Right atrium auricular region (tissue), 2 donors: ENCODE data around the gene NRP1. TPM values are rescaled to one million over a fixed set of nuclear protein-coding genes. Genes with fewer than 3 reads are reported as not detected.
"Not testable (repeated sequence)": the region's sequence is repeated elsewhere in the genome, so short reads cannot be mapped to it uniquely, and the experiment has no call there.

Experiments used
- DNase-seq: peaks from one replicate; pipeline ENCODE4 v3.0.0-alpha.2; 2019; ENCODE audit warnings: low spot score
- H3K27ac ChIP-seq, 2 donors: fragments of 200-600 bp; sonication (generic); 1 replicate in 1 of 2; 2 replicates in 1 of 2; pipeline ENCODE4 v1.5.1; 2016 to 2019
- H3K27me3 ChIP-seq, 2 donors: fragments of 200-600 bp; sonication (generic); one replicate each; pipeline versions ENCODE4 v1.5.1 to v1.6.0; 2017 to 2019
- H3K36me3 ChIP-seq: fragments of 200-600 bp; sonication (generic); one replicate; pipeline ENCODE4 v1.5.1; 2016
- H3K4me1 ChIP-seq, 2 donors: fragments of 200-600 bp; sonication (generic); one replicate each; pipeline versions ENCODE4 v1.5.1 to v1.6.0; 2017 to 2019
- H3K4me3 ChIP-seq, 2 donors: fragments of 200-600 bp; sonication (generic); 1 replicate in 1 of 2; 2 replicates in 1 of 2; pipeline ENCODE4 v1.5.1; 2017 to 2019; ENCODE audit warnings: mild to moderate bottlenecking in 1 of 2, moderate library complexity in 1 of 2
- H3K9me3 ChIP-seq, 2 donors: fragments of 200-600 bp; sonication (generic); one replicate each; pipeline ENCODE4 v1.5.1; 2019
- total RNA-seq, 2 donors: library from RNA; depleted of rRNA; stranded (reverse); fragments of >200 nt; gene quantifications; one replicate each; pipeline ENCODE4 v1.1.0, GENCODE V29; 2016
- TF ChIP-seq, protein P1 (sequence below), 2 donors: fragments of 200-600 bp; sonication (generic); IDR thresholded peaks; one replicate each; pipeline ENCODE4 v1.5.1; 2019; ENCODE audit warnings: antibody characterized with exemption in 2 of 2

Gene NRP1
- 10 to 100 TPM; 54.6 to 83.1 TPM for total RNA-seq

DNA sequence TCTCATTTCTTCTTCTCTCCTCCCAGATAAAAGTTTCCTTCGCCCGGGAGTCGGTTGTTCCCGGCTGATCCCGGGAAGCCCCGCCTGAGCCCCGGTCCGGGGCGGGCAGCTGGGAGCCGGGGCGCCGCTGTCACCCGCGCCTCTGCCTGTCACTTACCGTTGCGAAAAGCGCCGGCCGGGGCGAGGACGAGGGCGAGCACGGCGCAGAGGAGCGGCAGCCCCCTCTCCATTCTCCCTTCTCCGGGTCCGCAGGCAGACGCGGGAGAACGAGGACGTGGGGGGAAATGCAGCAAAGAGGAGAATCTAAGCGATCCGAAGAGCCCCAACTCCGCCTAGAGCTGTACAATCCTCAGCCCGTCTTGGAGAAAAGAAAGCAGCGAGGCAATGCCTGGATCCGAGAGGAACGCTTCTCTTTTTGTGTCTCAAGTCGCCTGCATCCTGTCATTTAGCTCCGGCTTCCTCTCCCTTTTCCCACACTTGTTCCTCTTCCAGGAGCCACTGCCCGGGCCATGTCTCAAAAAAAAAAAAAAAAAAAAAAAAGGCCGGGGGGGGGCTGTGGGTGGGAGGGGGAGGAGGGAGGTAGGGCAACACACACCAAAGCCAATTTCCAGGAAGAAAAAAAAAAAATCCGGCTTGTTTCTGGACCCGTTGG, at the start of gene NRP1:
NRP1 (minus strand) TSS at position 515 of the 652 bp plus-strand sequence; CDS start at position 230, 285 bp downstream.
- Histone ChIP-seq H3K9me3 (no peaks in the 10 kb centered on the region), H3K27ac (peak within 1 kb of the TSS; percentile 95 to 97), H3K4me3 (peak within 1 kb of the TSS; percentile 60 to 91), H3K4me1 (peaks cover 0 to 30% of the 10 kb centered on the region in 2 donors), H3K36me3 (peaks cover 6% of the 10 kb centered on the region), H3K27me3 (no peaks in the 10 kb centered on the region)
- TF ChIP-seq, protein P1, sequence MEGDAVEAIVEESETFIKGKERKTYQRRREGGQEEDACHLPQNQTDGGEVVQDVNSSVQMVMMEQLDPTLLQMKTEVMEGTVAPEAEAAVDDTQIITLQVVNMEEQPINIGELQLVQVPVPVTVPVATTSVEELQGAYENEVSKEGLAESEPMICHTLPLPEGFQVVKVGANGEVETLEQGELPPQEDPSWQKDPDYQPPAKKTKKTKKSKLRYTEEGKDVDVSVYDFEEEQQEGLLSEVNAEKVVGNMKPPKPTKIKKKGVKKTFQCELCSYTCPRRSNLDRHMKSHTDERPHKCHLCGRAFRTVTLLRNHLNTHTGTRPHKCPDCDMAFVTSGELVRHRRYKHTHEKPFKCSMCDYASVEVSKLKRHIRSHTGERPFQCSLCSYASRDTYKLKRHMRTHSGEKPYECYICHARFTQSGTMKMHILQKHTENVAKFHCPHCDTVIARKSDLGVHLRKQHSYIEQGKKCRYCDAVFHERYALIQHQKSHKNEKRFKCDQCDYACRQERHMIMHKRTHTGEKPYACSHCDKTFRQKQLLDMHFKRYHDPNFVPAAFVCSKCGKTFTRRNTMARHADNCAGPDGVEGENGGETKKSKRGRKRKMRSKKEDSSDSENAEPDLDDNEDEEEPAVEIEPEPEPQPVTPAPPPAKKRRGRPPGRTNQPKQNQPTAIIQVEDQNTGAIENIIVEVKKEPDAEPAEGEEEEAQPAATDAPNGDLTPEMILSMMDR (IDR thresholded peaks at IDR 0.05), result no peak
- peak; percentile 69 for DNase-seq

DNA sequence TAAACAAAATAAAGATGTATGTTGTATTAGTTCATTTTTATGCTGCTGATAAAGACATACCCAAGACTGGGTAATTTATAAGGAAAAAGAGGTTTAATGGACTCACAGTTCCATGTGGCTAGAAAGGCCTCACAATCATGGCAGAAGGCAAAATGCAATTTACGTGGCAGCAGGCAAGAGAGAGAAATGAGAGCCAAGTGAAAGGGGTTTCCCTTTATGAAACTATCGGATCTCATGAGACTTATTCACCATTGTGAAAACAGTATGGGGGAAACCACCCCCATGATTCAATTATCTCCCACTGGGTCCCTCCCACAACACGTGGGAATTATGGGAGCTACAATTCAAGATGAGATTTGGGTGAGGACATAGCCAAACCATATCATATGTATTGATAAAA, 49.7 kb upstream of the NRP1 start:
- H3K4me1 ChIP-seq, H3K9me3 ChIP-seq, H3K36me3 ChIP-seq, H3K27ac ChIP-seq, H3K4me3 ChIP-seq, H3K27me3 ChIP-seq, DNase-seq: not testable (repeated sequence)

DNA sequence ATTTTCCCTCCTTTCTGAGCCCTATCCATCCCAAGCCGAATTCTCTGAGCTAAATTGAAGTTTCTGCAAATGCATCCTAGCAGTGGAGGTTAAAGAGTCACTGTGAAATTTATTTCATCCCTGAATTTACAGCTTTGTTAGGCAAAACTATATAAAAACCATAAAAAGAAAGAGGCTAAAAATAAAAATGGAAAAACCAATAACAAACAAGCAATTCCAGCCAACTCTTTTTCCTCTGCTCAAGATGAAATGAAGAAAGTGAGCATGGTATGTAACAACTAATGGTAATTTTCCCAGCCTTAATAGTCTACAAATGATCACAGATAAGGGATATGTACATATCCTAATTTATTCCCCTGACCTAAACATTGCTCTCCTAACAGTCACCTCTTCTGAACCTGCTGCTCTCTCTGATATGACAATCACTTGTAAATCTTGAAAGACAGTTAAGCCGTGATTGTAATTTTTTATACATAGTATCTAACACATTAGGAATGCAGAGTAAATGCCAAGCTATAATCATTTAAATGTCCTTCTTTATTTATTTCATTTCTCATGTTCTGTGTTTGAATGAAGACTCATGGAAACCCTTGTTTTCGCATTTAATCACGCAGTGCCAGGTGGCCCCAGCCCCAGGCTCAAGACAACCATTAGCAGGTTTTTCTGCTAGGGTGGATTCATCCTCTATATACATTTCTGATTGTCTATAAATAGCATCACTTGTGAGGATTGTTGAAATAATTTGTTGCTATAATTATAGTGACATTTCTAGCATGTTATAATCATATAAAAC, 48.6 kb upstream of the NRP1 start:
- no peaks in the 10 kb centered on the region for H3K36me3 ChIP-seq
- TF ChIP-seq, protein P1 (IDR thresholded peaks at IDR 0.05), result no peak
- no peaks in the 10 kb centered on the region for H3K9me3 ChIP-seq
- no peak overlapping the region for H3K4me3 ChIP-seq
- H3K4me1 ChIP-seq, result peaks cover 0 to 7% of the 10 kb centered on the region in 2 donors
- no peak overlapping the region for H3K27ac ChIP-seq
- no peak for DNase-seq
- no peaks in the 10 kb centered on the region for H3K27me3 ChIP-seq

DNA sequence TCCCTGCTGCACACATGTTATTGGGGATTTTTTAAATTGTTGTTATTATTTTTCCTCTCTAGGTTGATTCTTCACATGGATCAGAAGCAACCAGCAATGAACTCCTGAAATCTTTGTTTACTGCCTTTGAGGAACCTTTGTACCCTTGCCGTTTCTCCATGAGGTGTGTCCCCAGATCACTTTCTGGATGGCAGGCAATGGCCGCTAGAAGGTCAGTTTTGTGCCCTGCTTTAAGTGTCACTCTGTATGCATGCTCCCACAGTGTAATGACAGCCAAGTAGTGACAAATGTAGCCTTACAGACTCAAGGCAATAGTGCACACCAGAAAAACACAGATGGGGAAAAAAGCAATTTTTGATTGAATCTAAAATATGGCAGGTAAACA, 47.7 kb upstream of the NRP1 start:
- H3K4me1 ChIP-seq, result peaks cover 0 to 7% of the 10 kb centered on the region in 2 donors
- H3K9me3 ChIP-seq, result no peaks in the 10 kb centered on the region
- no peak overlapping the region for H3K27ac ChIP-seq
- H3K4me3 ChIP-seq, result no peak overlapping the region
- H3K36me3 ChIP-seq, result no peaks in the 10 kb centered on the region
- no peak for DNase-seq
- TF ChIP-seq, protein P1 (IDR thresholded peaks at IDR 0.05), result no peak
- H3K27me3 ChIP-seq, result no peaks in the 10 kb centered on the region

DNA sequence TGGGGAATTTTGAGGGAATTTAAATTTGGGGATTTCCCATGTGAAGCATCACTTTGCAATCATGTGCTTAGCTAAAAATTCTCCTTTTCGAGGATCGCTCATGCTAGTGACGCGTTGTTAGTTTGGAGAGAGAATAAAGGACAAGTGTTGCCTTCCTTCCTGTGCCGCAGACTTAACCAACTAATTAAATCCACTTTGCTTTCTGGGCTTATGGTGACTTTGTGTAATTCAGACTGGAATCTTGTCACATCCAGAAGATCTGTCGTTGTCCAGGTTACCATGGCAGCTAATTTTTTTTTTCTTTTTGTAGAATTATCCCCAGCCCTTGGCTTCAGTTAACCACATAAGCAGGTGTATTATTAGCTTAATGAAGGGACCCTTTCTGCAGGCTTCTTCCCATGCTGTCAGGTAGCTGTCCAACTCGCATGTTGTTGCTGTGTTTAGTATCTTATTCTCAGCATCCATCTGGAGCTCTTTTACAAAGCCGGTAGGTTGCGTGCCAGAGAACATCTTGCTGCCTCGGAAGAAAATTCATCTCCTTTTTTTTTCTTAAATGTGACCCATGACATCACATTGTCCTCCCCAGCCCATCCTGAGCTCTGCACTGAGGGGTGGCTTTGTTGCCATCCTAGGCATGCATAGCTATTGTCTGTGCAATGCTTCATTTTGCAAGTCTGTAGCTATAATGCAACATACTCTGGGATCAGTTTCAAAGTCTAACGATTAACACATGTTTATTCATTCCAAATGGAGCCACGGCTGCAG, 47.2 kb upstream of the NRP1 start:
- no peak for DNase-seq
- no peaks in the 10 kb centered on the region for H3K9me3 ChIP-seq
- peaks cover 0 to 7% of the 10 kb centered on the region in 2 donors for H3K4me1 ChIP-seq
- H3K36me3 ChIP-seq, result no peaks in the 10 kb centered on the region
- TF ChIP-seq, protein P1 (IDR thresholded peaks at IDR 0.05), result no peak
- no peak overlapping the region for H3K4me3 ChIP-seq
- no peak overlapping the region for H3K27ac ChIP-seq
- no peaks in the 10 kb centered on the region for H3K27me3 ChIP-seq

DNA sequence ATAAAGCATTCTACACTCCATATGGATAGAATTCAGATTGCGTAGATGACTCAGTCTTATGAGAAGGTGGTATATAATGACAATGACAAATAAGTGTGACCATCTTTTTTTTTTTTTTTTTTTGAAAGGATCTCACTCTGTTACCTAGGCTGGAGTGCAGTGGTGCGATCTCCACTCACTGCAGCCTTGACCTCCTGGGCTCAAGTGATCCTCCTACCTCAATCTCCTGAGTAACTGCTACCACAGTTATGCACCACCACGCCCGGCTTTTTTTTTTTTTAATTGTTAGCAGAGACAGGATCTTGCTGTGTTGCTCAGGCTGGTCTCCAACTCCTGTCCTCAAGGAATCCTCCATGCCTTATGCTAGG, 43.2 kb upstream of the NRP1 start:
- H3K9me3 ChIP-seq, result no peaks in the 10 kb centered on the region
- H3K4me1 ChIP-seq, result peaks cover 0 to 6% of the 10 kb centered on the region in 2 donors
- TF ChIP-seq, protein P1 (IDR thresholded peaks at IDR 0.05), result no peak

More for the DNA sequence above, 43.2 kb upstream of the NRP1 start:
- Histone ChIP-seq H3K27ac (no peak overlapping the region), H3K27me3 (no peaks in the 10 kb centered on the region), H3K4me3 (no peak overlapping the region), H3K36me3 (no peaks in the 10 kb centered on the region)
- DNase-seq, result no peak
